Tibial nerve (tissue), 4 donors: ENCODE measurements around the gene DDIT4. TPM values are rescaled to one million over a fixed set of nuclear protein-coding genes. Genes with fewer than 3 reads are reported as not detected.

Experiments
- DNase-seq, 2 donors: peaks; one replicate each; pipeline ENCODE4 v3.0.0-alpha.2; 2019; ENCODE audit warnings: low spot score in 2 of 2
- H3K27ac ChIP-seq, 4 donors: fragments of 200-600 bp; sonication (generic) in 3 of 4; one replicate each; pipeline ENCODE4 v1.5.1; 2017 to 2019; ENCODE audit warnings: mild to moderate bottlenecking in 1 of 4
- H3K27me3 ChIP-seq, 2 donors: fragments of 200-600 bp; sonication (generic) in 1 of 2; one replicate each; pipeline versions ENCODE4 v1.5.1 to v1.6.0; 2017 to 2019
- H3K36me3 ChIP-seq, 3 donors: fragments of 200-600 bp; sonication (generic); one replicate each; pipeline ENCODE4 v1.5.1; 2018 to 2019
- H3K4me1 ChIP-seq, 4 donors: fragments of 200-600 bp; sonication (generic) in 3 of 4; one replicate each; pipeline ENCODE4 v1.5.1; 2017 to 2019
- H3K4me3 ChIP-seq, 4 donors: fragments of 200-600 bp; sonication (generic) in 3 of 4; one replicate each; pipeline ENCODE4 v1.5.1; 2017 to 2019; ENCODE audit warnings: mild to moderate bottlenecking in 1 of 4, moderate library complexity in 1 of 4
- H3K9me3 ChIP-seq, 4 donors: fragments of 200-600 bp; sonication (generic) in 3 of 4; one replicate each; pipeline ENCODE4 v1.5.1; 2017 to 2019
- CTCF ChIP-seq, 5 experiments: fragments of 200-600 bp in 3 of 5; fragments of 450-650 bp in 2 of 5; sonication (generic) in 3 of 5; IDR thresholded peaks; one replicate each; pipeline ENCODE4 v1.5.1; 2016 to 2019; ENCODE audit warnings: antibody characterized with exemption in 5 of 5, mild to moderate bottlenecking in 3 of 5, moderate library complexity in 2 of 5
- EP300 ChIP-seq, 2 donors: sonication (generic); formaldehyde crosslinking; IDR thresholded peaks; one replicate each; pipeline ENCODE4 v1.6.1; 2017; ENCODE audit warnings: antibody characterized with exemption in 2 of 2, mild to moderate bottlenecking in 1 of 2
- POLR2A ChIP-seq, 2 donors: fragments of 450-650 bp; IDR thresholded peaks; one replicate each; pipeline ENCODE4 v1.6.1; 2017; ENCODE audit warnings: antibody characterized with exemption in 2 of 2, mild to moderate bottlenecking in 2 of 2, moderate library complexity in 2 of 2
- WGBS, 2 donors: methylation state at CpG; one replicate each; pipeline ENCODE4 v1.1.5; 2018; 5-methylcytosine and 5-hydroxymethylcytosine counted together
- total RNA-seq, 4 donors: library from RNA; depleted of rRNA; stranded (reverse); fragments of >200 nt; gene quantifications; one replicate each; pipeline ENCODE4 v1.1.0, GENCODE V29; 2016

DDIT4 gene
- total RNA-seq, 4 donors from 2014 or later = 1,317 to 2,202 (median 1,604) TPM

- H3K9me3 ChIP-seq = no peaks in the 10 kb centered on the region
- peaks cover 0 to 88% (median 49%) of the 10 kb centered on the region in 4 donors for H3K4me1 ChIP-seq
- H3K27me3 ChIP-seq = no peaks in the 10 kb centered on the region
- H3K36me3 ChIP-seq = no peaks in the 10 kb centered on the region
- H3K27ac ChIP-seq = peak overlapping the region; percentile 77 to 91 (median 90)
- DNase-seq = no peak
- H3K4me3 ChIP-seq = peak overlapping the region in 2 of 4 donors; percentile 54 to 55
- WGBS, 2 donors = 52 to 63% methylated on average over 10 of the region's 10 CpGs
- TF ChIP-seq EP300 (IDR thresholded peaks at IDR 0.05) (no peak), CTCF (IDR thresholded peaks at IDR 0.05) (no peak), POLR2A (IDR thresholded peaks at IDR 0.05) (no peak)
Measured at GRCh38 chr10:72318418-72319262, 44.9 kb downstream of the DDIT4 start.

- H3K4me3 ChIP-seq = peak overlapping the region; percentile 27 to 55 (median 50)
- H3K9me3 ChIP-seq = no peaks in the 10 kb centered on the region
- H3K36me3 ChIP-seq = no peaks in the 10 kb centered on the region
- DNase-seq = peak; percentile 89 to 90
- H3K27me3 ChIP-seq = no peaks in the 10 kb centered on the region
- H3K4me1 ChIP-seq = peaks cover 0 to 92% (median 55%) of the 10 kb centered on the region in 4 donors
- peak overlapping the region; percentile 77 to 91 (median 90) for H3K27ac ChIP-seq
- 3 to 4% methylated on average over 25 to 36 of the region's 60 CpGs for WGBS, 2 donors
- peak in 2 of 5 experiments; percentile 33 to 63 for TF ChIP-seq CTCF (IDR thresholded peaks at IDR 0.05)
- peak; percentile 39 to 62 for TF ChIP-seq POLR2A (IDR thresholded peaks at IDR 0.05)
- TF ChIP-seq EP300 (IDR thresholded peaks at IDR 0.05) = peak; percentile 46 to 90
Measured at GRCh38 chr10:72319416-72320254, 45.9 kb downstream of the DDIT4 start.

- Histone ChIP-seq H3K27me3 (no peaks in the 10 kb centered on the region), H3K36me3 (no peaks in the 10 kb centered on the region), H3K9me3 (no peaks in the 10 kb centered on the region), H3K4me3 (no peak overlapping the region), H3K4me1 (peaks cover 0 to 92% (median 57%) of the 10 kb centered on the region in 4 donors), H3K27ac (peak overlapping the region; percentile 77 to 91 (median 90))
- DNase-seq = peak in 1 of 2 donors; percentile 77
- 28 to 33% methylated on average over 9 to 12 of the region's 12 CpGs for WGBS, 2 donors
- TF ChIP-seq POLR2A (IDR thresholded peaks at IDR 0.05) (no peak), CTCF (IDR thresholded peaks at IDR 0.05) (peak in 1 of 5 experiments; percentile 20), EP300 (IDR thresholded peaks at IDR 0.05) (peak in 1 of 2 donors; percentile 76)
Measured at GRCh38 chr10:72320676-72321247, 47.0 kb downstream of the DDIT4 start.

- H3K4me3 ChIP-seq = no peak overlapping the region
- DNase-seq = no peak
- 80% methylated on average over 10 to 13 of the region's 13 CpGs for WGBS, 2 donors
Measured at GRCh38 chr10:72321248-72322029, 47.7 kb downstream of the DDIT4 start.

More at GRCh38 chr10:72321248-72322029, 47.7 kb downstream of the DDIT4 start:
- no peak for TF ChIP-seq POLR2A (IDR thresholded peaks at IDR 0.05)
- no peak for TF ChIP-seq EP300 (IDR thresholded peaks at IDR 0.05)
- TF ChIP-seq CTCF (IDR thresholded peaks at IDR 0.05) = no peak
- Histone ChIP-seq H3K4me1 (peaks cover 0 to 90% (median 53%) of the 10 kb centered on the region in 4 donors), H3K27ac (peak overlapping the region; percentile 77 to 91 (median 90)), H3K36me3 (no peaks in the 10 kb centered on the region), H3K27me3 (no peaks in the 10 kb centered on the region), H3K9me3 (no peaks in the 10 kb centered on the region)
